Cardiac muscle cell (in vitro differentiated cells and primary cell): ENCODE data around the gene NACC1. TPM values are rescaled to one million over a fixed set of nuclear protein-coding genes. Genes with fewer than 3 reads are reported as not detected.

Experiments
- DNase-seq, 2 donors: peaks; one replicate each; pipeline versions ENCODE4 v3.0.0 to v3.0.0-alpha.2; 2010 to 2017; ENCODE audit warnings: low read depth in 1 of 2, low spot score in 1 of 2
- H3K27ac ChIP-seq: fragments of 200-600 bp; sonication (generic); 2 replicates; pipeline ENCODE4 v1.5.1; 2016
- H3K27me3 ChIP-seq: fragments of 200-600 bp; sonication (generic); 2 replicates; pipeline ENCODE4 v1.6.0; 2016; ENCODE audit warnings: control low read depth
- H3K36me3 ChIP-seq: fragments of 200-600 bp; sonication (generic); 2 replicates; pipeline ENCODE4 v1.5.1; 2016; ENCODE audit warnings: control low read depth
- H3K4me1 ChIP-seq: fragments of 200-600 bp; sonication (generic); 2 replicates; pipeline ENCODE4 v1.8.1; 2017; ENCODE audit warnings: low read depth, mild to moderate bottlenecking, mixed run types
- H3K4me3 ChIP-seq: fragments of 200-600 bp; sonication (generic); 2 replicates; pipeline ENCODE4 v1.5.1; 2016; ENCODE audit warnings: mild to moderate bottlenecking
- H3K9me3 ChIP-seq: fragments of 200-600 bp; sonication (generic); 2 replicates; pipeline ENCODE4 v1.5.1; 2017; ENCODE audit warnings: low read depth, mild to moderate bottlenecking, control low read depth
- polyA plus RNA-seq: library from polyadenylated mRNA; unstranded; fragments of >200 nt; fragmentation: Nextera tagmentation; extraction: Ambion mirVana; gene quantifications from 2 replicates; pipeline ENCODE4 v1.2.1, GENCODE V29; 2016
- total RNA-seq: library from RNA; depleted of rRNA; stranded (reverse); fragments of >200 nt; gene quantifications from 2 replicates; pipeline ENCODE4 v1.2.3, GENCODE V29; 2016
- TF ChIP-seq, protein P1 (sequence below): IDR thresholded peaks from 2 replicates; pipeline ENCODE4 v1.5.1; 2012; ENCODE audit warnings: low read depth, mild to moderate bottlenecking, low read length

NACC1 gene
- total and polyA plus RNA-seq, 2 experiments from 2014 or later: 13.3 to 75.1 TPM

- peaks cover 4% of the 10 kb centered on the region for H3K4me1 ChIP-seq
- DNase-seq: no peak
- H3K27me3 ChIP-seq: no peaks in the 10 kb centered on the region
- no peaks in the 10 kb centered on the region for H3K36me3 ChIP-seq
- no peaks in the 10 kb centered on the region for H3K9me3 ChIP-seq
- no peak overlapping the region for H3K4me3 ChIP-seq
- TF ChIP-seq, protein P1, sequence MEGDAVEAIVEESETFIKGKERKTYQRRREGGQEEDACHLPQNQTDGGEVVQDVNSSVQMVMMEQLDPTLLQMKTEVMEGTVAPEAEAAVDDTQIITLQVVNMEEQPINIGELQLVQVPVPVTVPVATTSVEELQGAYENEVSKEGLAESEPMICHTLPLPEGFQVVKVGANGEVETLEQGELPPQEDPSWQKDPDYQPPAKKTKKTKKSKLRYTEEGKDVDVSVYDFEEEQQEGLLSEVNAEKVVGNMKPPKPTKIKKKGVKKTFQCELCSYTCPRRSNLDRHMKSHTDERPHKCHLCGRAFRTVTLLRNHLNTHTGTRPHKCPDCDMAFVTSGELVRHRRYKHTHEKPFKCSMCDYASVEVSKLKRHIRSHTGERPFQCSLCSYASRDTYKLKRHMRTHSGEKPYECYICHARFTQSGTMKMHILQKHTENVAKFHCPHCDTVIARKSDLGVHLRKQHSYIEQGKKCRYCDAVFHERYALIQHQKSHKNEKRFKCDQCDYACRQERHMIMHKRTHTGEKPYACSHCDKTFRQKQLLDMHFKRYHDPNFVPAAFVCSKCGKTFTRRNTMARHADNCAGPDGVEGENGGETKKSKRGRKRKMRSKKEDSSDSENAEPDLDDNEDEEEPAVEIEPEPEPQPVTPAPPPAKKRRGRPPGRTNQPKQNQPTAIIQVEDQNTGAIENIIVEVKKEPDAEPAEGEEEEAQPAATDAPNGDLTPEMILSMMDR: no peak
- peak overlapping the region; percentile 18 for H3K27ac ChIP-seq
Observed at GRCh38 chr19:13121551-13122274, 3.6 kb downstream of the NACC1 start.

GRCh38 chr19:13122275-13122878, 4.3 kb downstream of the NACC1 start:
- H3K4me1 ChIP-seq: peaks cover 4% of the 10 kb centered on the region
- H3K36me3 ChIP-seq: no peaks in the 10 kb centered on the region
- H3K9me3 ChIP-seq: no peaks in the 10 kb centered on the region
- H3K4me3 ChIP-seq: no peak overlapping the region
- H3K27ac ChIP-seq: no peak overlapping the region
- no peak for DNase-seq
- TF ChIP-seq, protein P1: no peak
- H3K27me3 ChIP-seq: no peaks in the 10 kb centered on the region

DNA sequence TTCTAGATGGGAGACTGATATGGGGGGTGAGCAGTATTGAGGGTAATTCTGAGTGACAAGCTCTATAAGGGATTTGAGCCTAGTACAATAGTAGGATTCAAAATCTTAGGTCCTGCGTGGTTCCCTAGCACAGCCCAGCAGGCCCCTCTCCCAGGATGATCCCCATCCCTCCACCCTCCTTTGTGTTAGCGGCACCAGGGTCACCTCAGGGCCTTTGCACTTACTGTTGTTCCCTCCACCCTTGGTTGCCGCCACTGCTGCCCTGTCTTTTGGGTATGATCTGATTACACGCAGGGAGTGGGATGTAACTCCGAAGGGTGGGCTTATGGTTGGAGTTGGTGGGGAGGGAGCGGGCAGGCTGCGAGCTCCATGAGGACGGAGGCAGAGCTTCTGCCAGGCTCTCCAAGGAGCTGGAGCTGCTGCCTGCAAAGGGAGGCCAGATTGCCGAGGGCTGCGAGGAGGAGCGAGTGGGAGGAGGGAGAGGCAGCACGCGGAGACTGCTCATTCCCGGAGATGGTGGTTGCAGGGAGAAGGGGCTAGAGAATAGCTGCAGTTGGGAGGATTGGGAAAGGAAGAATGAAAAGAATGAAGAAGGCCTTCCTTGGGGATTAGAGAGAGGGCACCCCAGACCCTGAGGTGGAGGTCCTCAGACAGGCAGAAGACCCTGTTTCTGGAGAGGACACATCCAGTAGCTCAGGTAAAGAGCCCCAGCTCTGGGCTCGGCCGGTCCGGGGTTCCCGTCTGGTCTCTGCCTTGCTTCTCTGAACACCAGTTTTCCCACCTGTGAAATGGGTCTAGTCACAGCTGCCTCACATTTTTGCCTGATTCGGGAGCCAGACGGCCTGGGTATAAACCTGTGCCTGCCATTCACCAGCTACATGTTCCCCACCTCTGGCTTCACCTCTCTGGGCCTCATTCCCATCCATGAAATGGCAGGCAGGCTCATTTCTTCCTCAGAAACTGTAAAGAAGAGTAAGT, 5.2 kb downstream of the NACC1 start:
- Histone ChIP-seq H3K4me1 (peaks cover 4% of the 10 kb centered on the region), H3K36me3 (no peaks in the 10 kb centered on the region), H3K27ac (no peak overlapping the region), H3K4me3 (no peak overlapping the region), H3K27me3 (no peaks in the 10 kb centered on the region), H3K9me3 (no peaks in the 10 kb centered on the region)
- DNase-seq: no peak
- TF ChIP-seq, protein P1: no peak

DNA sequence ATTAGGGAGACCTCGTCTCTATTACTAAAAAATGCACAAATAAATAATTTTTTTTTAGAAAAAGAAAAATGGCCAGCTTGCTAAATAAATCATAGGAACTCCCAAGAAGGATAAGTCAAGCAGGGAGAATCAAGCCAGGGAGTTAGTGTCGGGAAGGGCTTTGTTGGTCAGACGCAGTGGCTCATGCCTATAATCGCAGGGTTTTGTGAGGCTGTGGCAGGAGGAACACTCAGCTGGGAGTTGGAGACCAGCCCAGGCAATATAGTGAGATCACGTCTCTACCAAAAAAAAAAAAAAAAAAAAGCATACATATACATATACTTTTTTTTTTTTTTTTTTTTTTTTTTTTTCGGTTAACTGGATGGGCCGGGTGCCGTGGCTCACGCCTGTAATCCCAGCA, 9.0 kb downstream of the NACC1 start:
- H3K36me3 ChIP-seq: no peaks in the 10 kb centered on the region
- TF ChIP-seq, protein P1: no peak
- H3K27me3 ChIP-seq: no peaks in the 10 kb centered on the region

GRCh38 chr19:13127811-13128575, 9.9 kb downstream of the NACC1 start:
- Histone ChIP-seq H3K4me1 (no peaks in the 10 kb centered on the region), H3K27me3 (no peaks in the 10 kb centered on the region), H3K9me3 (no peaks in the 10 kb centered on the region), H3K27ac (no peak overlapping the region), H3K4me3 (no peak overlapping the region), H3K36me3 (no peaks in the 10 kb centered on the region)
- no peak for DNase-seq
- TF ChIP-seq, protein P1: no peak

More for the DNA sequence above, 9.0 kb downstream of the NACC1 start:
- no peaks in the 10 kb centered on the region for H3K4me1 ChIP-seq
- H3K9me3 ChIP-seq: no peaks in the 10 kb centered on the region
- no peak overlapping the region for H3K27ac ChIP-seq
- no peak overlapping the region for H3K4me3 ChIP-seq
- DNase-seq: no peak
